Lower leg skin (tissue), 4 donors: Measurements from ENCODE around the gene PPM1N. TPM values are rescaled to one million over a fixed set of nuclear protein-coding genes. Genes with fewer than 3 reads are reported as not detected.

Source experiments
- DNase-seq, 2 donors: peaks; one replicate each; pipeline ENCODE4 v3.0.0-alpha.2; 2019; ENCODE audit warnings: low spot score in 2 of 2
- H3K4me3 ChIP-seq: fragments of 200-600 bp; sonication (generic); 2 replicates; pipeline ENCODE4 v1.5.1; 2017; ENCODE audit warnings: mild to moderate bottlenecking, low read depth; ENCODE audit not compliant: poor library complexity, severe bottlenecking
- POLR2A ChIP-seq, 2 donors: fragments of 450-650 bp; IDR thresholded peaks; one replicate each; pipeline ENCODE4 v1.6.1; 2016 to 2017; ENCODE audit warnings: antibody characterized with exemption in 2 of 2, mild to moderate bottlenecking in 1 of 2, moderate library complexity in 1 of 2
- WGBS, 2 donors: methylation state at CpG; one replicate each; pipeline ENCODE4 v1.1.5; 2018; 5-methylcytosine and 5-hydroxymethylcytosine counted together
- intact Hi-C: fragments of 100-400 bp; cut with DNase I; formaldehyde crosslinking; loops from one replicate; pipeline ENCODE4 v1.15.0; 2023; ENCODE audit warnings: low total_unique reads
- total RNA-seq, 4 donors: library from RNA; depleted of rRNA; stranded (reverse); fragments of >200 nt; gene quantifications; one replicate each; pipeline ENCODE4 v1.1.0, GENCODE V29; 2016
- TF ChIP-seq, protein P1 (sequence below), 3 donors: fragments of 450-650 bp; IDR thresholded peaks; one replicate each; pipeline ENCODE4 v1.5.1; 2016; ENCODE audit warnings: antibody characterized with exemption in 3 of 3, mild to moderate bottlenecking in 3 of 3, moderate library complexity in 2 of 3

The PPM1N gene
- total RNA-seq, 4 donors from 2014 or later: 2.9 to 4.7 (median 3.6) TPM

- intact Hi-C loops: no loop called here
- WGBS, 2 donors: 90 to 92% methylated on average over 16 to 20 of the region's 20 CpGs
- H3K4me3 ChIP-seq: no peak overlapping the region
- TF ChIP-seq POLR2A (IDR thresholded peaks at IDR 0.05): no peak
- TF ChIP-seq, protein P1, sequence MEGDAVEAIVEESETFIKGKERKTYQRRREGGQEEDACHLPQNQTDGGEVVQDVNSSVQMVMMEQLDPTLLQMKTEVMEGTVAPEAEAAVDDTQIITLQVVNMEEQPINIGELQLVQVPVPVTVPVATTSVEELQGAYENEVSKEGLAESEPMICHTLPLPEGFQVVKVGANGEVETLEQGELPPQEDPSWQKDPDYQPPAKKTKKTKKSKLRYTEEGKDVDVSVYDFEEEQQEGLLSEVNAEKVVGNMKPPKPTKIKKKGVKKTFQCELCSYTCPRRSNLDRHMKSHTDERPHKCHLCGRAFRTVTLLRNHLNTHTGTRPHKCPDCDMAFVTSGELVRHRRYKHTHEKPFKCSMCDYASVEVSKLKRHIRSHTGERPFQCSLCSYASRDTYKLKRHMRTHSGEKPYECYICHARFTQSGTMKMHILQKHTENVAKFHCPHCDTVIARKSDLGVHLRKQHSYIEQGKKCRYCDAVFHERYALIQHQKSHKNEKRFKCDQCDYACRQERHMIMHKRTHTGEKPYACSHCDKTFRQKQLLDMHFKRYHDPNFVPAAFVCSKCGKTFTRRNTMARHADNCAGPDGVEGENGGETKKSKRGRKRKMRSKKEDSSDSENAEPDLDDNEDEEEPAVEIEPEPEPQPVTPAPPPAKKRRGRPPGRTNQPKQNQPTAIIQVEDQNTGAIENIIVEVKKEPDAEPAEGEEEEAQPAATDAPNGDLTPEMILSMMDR (IDR thresholded peaks at IDR 0.05): no peak
- no peak for DNase-seq
Observed at GRCh38 chr19:45489216-45489855, 8.9 kb upstream of the PPM1N start.

DNA sequence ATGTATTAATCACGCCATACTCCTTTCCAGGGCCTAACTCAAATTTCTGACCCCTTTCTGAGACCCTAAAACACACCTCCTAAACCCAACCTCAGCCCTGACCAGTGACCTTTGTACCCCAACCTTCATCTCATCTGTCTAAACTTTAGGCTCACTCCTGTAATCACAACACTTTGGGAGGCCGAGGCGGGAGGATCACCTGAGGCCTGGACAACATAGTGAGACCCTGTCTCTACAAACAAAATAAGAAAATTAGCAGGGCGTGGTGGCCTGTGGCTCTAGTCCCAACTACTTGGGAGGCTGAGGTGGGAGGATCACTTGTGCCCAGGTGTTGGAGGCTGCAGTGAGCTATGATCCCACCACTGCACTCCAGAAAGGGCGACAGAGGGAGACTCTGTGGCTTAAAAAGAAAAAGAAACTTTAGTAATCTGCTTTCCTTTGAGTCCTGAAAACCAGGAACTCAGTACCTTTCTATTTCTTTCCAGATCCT, 6.1 kb upstream of the PPM1N start:
- no peak overlapping the region for H3K4me3 ChIP-seq
- intact Hi-C loops: no loop called here
- WGBS, 2 donors: 88 to 94% methylated on average over 5 of the region's 5 CpGs
- no peak for TF ChIP-seq POLR2A (IDR thresholded peaks at IDR 0.05)
- TF ChIP-seq, protein P1 (IDR thresholded peaks at IDR 0.05): no peak
- DNase-seq: no peak

DNA sequence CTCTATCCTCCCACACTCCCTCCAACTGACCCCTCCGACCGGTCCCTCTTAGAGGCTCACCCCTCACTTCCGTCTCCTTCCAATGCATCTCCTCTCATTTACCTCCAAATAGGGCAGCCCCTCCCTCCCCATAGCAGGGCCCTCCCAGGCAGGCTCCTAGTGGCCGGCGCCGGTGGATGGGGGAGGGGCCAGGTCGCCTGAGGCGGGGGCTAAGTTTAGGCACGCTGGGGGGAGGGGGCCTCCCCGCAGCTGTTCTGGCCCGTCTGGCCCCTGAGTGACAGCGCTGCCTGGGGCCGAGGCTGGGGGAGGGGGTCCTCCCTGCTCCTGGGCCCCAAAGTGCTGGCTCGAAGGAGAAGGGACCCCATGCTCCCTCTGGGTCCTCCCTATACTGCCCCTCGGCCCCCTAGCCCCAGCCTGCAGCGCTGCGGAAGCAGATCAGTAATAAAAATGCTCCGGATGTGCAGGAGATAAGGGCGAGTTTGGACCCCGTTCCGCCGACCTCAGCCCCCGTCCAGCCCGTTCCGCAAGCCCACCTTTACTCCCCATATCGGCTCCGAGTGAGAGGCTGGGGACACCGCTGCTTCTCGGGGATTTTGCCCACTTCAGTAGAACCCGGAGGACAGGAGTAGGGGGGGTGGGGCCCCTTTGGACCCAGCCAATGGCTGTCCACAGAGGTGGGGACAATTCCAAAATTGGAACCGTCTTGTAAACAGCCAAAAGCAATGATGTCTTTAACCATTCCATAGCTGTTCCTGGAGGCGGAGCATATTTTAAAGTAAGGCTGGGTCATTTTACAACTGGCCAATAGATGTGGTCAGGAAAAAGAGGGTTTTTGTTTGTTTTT, 5.4 kb upstream of the PPM1N start:
- H3K4me3 ChIP-seq: peak overlapping the region; percentile 35
- intact Hi-C loops: no loop called here
- WGBS, 2 donors: 7 to 10% methylated on average over 18 to 32 of the region's 32 CpGs
- DNase-seq: no peak
- TF ChIP-seq, protein P1 (IDR thresholded peaks at IDR 0.05): no peak
- TF ChIP-seq POLR2A (IDR thresholded peaks at IDR 0.05): no peak

DNA sequence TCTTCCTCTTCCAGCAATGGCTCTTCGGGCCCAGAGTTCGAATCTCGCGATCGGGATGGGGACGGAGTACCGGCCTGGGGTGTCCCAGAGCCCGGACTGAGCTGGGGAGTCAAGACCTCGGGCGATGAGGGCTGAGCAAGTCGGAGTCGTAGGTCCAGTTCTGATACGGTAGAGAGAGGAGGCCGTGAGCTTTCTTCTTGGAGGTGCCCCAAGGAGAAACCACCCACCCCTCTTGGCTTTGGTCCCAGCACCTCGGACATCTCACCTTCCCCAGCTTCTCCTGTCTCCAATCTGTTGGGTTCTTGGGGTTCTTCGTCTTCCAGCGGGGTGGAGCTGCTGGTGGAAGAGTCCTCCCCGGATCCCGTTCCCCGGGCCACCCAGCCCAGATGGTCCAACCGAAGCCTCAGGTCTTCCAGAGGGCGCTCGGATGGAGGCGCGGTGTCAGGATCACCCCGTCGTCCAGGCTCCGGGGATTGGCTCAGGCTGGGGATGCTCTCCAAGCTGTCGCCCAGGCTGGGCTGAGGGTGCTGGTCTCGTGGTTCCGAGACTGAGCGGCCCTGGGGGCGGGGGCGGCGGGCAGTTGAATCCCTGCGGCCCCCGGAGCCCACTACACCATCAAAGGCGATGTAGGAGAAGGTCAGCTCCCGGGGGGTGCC, 3.9 kb upstream of the PPM1N start:
- WGBS, 2 donors: 94 to 95% methylated on average over 33 to 35 of the region's 39 CpGs
- intact Hi-C loops: no loop called here
- no peak overlapping the region for H3K4me3 ChIP-seq
- no peak for DNase-seq
- no peak for TF ChIP-seq POLR2A (IDR thresholded peaks at IDR 0.05)
- TF ChIP-seq, protein P1 (IDR thresholded peaks at IDR 0.05): no peak

DNA sequence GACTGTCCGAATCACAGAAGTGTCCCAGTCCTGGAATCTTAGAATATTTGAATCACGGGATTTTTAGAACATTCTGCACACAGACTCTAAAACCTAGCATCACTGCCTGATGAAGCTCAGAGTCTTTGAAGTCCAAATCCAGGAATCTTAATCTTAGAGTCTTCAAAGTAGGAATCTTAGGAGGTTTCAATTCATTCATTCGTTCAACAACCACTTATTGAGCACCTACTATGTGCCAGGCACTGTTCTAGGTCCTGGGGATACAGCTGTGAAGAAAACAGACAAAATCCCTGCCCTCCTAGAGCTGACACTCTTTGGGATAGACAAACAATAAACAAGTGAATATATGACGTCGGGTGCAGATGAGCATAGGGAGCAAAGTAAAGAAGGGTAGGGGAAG, 3.1 kb upstream of the PPM1N start:
- intact Hi-C loops: no loop called here

More for the DNA sequence above, 3.1 kb upstream of the PPM1N start:
- WGBS, 2 donors: 80 to 84% methylated on average over 5 of the region's 5 CpGs
- TF ChIP-seq, protein P1 (IDR thresholded peaks at IDR 0.05): no peak
- H3K4me3 ChIP-seq: no peak overlapping the region
- DNase-seq: no peak
